GM18868 (cell line): Measurements from ENCODE around the gene COLGALT1.
"Not testable (repeated sequence)": the region's sequence is repeated elsewhere in the genome, so short reads cannot be mapped to it uniquely, and the experiment has no call there.

Source experiments
- ATAC-seq: cut with Tn5 transposase; IDR thresholded peaks from one replicate; pipeline ENCODE4 v1.9.1; 2021; ENCODE audit warnings: mild to moderate bottlenecking, moderate library complexity; ENCODE audit not compliant: unreplicated experiment

COLGALT1 gene

DNA sequence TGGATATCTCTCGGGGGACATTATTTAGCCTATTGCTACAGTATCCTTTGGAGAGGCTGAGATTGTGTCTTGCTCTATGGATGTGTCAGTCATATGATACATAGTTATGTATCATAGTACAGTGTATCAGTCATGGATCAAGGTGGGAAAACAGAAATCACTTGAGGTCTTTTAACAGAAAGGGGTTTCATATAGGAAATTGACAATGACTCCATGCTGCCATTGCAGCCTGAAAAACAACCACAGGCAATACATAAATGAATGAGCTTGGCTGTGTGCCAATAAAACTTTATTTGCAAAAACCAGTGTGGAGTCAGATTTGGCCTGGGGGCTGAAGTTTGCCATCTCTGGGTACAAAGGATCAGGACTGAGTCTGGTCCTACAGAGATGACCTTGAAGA lies 35.4 kb downstream of the COLGALT1 start:
- no peak for ATAC-seq

DNA sequence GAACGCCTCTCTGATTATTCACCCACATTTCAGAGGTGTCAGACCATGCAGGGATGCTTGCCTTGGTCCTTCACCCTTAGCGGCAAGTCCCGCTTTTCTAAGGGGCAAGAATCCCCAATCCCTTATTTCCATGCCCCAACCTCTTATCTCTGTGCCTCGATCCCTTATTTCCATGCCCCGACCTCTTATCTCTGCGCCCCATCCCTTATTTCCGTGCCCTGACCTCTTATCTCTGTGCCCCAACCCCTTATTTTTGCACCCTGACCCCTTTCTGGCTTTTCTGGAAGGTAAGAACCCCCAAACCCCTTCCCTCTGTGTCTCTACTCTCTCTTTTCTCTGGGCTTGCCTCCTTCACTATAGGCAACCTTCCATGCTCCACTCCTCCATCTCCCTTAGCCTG lies 38.8 kb downstream of the COLGALT1 start:
- ATAC-seq: not testable (repeated sequence)

DNA sequence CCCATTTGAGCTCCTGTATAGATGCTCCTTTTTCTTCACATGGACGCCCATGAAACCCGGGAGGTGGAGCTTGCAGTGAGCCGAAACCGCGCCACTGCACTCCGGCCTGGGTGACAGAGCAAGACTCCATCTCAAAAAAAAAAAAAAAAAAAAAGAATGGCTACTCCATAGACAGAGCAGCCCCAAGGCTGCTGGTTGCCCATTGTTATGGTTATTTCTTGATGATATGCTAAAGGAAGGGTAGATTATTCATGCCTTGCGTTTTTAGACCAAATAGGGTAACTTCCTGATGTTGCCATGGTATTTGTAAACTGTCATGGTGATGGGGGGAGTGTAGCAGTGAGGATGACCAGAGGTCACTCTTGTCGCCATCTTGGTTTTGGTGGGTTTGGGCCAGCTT lies 42.6 kb downstream of the COLGALT1 start:
- ATAC-seq: not testable (repeated sequence)

DNA sequence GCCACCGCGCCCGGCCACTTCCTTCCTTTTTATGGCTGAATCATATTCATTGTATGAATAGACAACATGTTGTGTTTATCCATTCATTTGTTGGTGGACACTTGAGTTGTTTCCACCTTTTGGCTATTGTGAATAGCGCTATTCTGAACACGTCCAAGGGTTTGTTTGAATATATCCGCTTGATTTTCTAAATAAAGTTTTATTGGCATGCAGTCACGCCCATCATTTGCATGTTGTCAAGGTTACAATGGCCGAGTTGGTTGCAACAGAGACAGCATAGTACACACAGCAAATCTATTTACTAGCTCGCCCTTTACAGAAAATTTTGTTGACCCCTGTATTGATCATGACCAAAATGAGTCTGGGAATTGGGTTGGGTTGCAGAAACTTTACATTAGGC lies 43.5 kb downstream of the COLGALT1 start:
- ATAC-seq: no peak

DNA sequence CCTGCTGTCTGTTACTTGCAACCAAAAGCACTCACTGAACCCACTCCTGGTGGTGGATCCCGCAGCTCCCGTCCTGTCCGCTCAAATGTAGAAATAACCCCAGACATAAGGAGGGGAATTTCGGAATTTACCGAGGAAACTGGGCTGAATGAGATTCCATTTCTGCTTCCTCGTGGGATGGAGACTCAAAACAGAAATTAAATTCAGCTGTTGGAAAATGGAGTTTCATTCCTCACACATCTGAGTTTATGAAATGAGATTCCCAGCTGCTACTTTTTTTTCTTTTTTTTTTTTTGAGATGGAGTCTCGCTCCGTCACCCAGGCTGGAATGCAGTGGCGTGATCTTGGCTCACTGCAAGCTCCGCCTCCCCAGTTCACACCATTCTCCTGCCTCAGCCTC lies 44.3 kb downstream of the COLGALT1 start:
- ATAC-seq: no peak

DNA sequence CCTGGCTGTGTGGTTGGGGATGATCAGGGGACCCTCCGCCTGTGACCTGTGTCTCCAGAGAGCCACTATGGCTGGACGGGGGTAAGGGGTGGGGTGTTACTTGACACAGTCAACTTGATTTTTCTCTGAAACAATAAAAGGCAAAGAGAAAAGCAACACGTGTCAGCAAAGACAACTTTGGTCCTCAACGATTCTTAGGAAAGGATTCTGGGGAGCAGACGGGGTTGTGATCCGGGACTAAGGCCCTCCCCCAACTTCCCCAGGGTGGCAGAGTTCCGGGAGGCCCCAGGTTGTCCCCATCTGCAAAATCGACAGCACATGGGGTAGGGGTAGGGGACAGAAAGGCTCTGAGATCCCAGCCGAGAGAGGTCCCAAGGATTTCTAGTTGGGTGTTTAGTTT lies 46.2 kb downstream of the COLGALT1 start:
- no peak for ATAC-seq

DNA sequence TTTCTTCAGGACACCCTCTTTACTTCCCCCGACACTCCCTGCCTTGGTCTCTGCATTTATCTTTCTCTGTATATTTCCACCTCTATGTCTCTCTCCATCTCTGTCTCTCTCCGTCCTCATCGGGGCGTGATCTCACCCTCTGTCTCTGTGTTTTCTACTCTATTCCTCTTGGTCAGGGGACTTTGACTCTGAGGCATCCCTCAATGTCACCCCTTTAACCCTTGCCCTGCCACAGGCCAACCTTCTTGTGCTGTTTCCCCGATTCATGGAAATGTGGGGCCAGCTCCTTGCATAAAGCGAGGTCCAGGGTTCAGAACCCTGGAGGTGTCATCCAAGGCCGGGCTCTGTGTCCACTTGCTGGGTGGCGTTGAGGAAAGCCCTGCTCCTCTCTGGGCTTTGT lies 46.8 kb downstream of the COLGALT1 start:
- ATAC-seq: no peak

DNA sequence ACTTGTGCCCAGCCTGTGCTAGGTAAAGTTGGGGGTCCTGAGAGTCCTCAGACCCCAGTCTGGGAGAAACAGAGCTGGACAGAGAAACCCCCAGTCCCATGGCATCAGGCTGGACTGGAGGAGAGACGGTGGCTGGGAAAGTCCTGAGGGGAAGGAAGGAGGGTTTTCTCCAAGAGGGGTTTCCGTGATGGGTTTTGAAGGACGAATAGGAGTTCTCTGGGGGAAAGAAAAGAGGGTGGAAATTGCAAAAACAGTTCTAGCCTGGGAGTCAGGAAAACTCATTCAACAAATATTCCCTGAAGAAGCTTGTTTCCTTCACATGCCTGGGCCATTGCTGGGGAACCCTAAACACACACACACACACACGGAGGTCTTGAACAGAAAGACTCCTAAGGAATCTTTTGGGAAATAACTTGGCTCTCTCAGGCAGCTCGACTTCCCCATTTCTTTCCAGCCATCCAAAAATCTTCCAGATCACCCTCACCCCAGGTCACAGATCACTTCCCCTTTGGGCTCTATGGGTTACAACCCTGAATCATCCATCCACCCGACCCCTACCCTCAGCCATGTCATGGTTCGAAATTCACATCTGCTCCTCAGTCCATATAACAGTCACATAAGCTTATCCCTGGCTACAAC lies 47.5 kb downstream of the COLGALT1 start:
- no peak for ATAC-seq

DNA sequence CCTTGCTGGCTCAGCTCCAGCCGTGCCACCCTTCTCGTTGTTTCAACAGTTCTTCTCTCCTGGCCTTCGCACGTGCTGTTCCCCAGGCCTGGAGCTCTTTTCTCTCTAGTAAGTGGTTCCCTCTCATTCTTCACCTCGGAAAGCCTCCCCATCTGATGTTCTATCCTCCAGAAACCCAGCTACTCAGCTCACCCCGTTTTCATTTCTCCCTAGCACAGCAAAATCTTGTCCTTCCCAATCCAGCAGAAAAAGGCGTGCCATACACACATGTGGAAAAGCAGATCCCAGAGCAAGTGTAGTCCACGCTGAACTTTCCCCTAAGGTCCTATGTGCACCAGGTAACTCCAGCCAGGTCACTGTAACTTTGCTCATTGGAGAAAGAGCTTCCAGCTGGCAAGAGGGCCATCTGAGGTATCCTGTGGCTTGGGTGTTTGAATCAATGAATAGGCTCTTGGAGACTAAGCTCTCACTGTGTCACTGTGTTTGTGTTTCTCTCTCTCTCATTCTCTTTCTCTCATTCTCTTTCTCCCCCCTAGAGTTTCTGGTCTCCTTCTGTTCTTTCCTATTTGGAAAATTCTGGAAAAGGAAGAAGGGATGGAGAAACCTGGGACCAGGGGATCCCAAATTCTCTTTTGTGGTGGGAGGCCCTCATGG lies 49.0 kb downstream of the COLGALT1 start:
- ATAC-seq: no peak

DNA sequence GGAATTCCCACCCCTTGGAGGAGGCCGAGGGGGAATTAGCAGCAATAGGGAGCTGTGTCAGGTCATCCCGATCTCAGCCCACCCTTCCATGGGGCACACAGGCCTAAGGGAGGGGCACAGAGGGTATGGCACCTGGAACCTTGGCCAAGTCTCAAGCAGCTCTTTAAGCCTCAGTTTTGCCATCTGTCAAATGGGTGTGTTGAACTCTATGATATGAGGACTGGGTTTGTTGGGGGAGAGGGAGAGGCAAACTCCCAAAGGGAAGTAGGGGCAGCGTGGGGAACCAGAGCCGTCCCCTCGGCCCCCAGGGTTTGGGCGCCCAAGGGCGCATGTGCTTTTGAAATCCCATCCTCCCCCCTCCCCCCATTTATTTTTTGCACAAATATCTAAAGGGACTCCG lies 49.7 kb downstream of the COLGALT1 start:
- no peak for ATAC-seq

DNA sequence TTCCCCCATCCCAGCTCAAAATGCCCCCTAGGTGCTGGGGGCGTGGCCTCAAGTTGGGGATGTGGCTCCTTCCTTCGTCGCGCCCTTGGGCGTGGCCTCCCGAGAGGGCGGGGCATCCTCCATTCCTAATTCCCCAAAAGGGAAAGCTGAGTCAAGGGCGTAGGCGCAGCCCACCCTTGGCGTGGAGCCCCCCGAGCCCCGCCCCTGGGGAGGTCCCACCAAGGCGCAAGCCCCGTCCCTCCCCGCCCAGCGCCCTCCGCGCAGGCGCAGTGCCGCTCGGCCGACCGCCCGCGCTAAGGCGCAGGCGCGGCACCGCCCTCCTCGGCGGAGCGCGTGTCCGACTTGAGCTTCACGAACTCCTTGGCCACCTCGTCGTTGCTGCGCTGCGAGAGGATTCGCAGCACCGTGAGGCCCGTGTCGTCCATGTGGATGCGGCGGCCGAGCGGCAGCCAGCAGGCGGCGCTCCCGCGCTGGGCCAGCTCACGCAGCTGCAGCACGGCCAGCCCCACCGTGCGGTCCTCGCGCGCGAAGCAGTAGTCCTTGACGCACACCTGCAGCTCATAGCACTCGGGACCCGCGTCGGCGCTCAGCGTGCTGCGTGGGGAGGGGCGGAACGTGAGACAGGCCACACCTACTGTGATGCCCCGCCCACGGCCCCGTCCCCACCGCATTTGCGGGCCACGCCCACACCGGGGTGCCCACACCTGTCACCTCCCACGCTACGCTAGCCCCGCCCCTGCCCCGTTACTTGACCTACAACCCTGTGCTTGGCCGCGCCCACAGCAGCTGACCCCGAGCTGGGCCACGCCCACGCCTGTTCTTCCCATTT lies 50.5 kb downstream of the COLGALT1 start:
- peak; percentile 74 for ATAC-seq

DNA sequence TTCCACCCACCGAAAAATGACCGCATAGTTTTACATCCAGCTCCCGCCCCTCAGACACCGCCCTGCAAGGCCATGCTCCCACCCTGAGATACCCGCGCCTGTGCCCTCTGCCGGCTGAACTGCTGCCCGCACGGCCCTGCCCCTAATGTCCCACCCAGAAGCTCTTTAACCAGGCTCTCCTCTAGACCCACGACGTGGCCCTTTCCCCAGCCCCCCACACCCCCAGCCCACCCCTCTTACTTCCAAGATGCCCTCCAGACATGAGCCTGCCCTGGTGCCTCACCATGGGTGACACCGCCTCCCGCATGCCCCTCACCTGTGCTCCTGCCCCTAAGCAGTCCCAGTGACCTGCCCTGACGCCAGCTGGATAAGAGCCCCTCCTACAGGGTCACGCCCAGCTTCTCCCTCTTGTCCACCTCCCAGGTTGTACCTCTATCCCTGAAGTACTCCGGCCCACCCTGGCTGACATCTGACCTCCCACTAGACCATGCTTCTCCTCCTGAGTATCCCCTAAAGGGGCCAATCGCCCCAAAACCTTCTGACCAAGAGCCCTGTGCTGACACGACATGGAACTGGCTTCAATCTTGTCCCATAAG lies 51.2 kb downstream of the COLGALT1 start:
- ATAC-seq: no peak

DNA sequence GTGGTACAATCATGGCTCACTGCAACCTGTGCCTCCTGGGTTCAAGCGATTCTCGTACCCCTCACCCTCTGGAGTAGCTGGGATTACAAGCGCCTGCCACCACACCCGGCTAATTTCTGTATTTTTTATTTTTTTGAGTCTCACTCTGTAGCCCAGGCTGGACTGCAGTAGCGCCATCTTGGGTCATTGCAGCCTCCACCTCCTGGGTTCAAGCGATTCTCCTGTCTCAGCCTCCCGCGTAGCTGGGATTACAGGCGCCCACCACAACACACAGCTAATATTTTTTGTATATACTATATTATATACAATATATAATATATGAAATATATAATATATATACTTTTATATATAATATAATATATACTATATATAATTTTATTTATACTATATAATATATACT lies 52.5 kb downstream of the COLGALT1 start:
- no peak for ATAC-seq

DNA sequence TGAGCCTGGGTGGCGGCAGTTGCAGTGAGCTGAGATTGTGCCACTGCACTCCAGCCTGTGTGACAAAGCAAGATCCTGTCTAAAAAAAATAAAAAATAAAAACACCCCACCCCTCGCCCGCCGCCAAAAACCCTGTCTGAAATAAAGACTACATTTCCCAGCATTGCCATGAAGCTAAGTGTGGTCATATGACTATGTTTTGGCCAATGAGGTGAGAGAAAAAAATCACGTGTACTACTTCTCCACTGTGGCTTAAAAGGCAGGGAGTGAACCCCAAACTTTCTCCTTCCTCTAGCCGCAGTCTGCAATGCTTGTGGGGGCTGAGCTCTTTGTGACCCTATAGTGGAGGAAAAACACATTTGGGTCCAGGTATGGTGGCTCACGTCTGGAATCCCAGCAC lies 54.9 kb downstream of the COLGALT1 start:
- ATAC-seq: no peak

DNA sequence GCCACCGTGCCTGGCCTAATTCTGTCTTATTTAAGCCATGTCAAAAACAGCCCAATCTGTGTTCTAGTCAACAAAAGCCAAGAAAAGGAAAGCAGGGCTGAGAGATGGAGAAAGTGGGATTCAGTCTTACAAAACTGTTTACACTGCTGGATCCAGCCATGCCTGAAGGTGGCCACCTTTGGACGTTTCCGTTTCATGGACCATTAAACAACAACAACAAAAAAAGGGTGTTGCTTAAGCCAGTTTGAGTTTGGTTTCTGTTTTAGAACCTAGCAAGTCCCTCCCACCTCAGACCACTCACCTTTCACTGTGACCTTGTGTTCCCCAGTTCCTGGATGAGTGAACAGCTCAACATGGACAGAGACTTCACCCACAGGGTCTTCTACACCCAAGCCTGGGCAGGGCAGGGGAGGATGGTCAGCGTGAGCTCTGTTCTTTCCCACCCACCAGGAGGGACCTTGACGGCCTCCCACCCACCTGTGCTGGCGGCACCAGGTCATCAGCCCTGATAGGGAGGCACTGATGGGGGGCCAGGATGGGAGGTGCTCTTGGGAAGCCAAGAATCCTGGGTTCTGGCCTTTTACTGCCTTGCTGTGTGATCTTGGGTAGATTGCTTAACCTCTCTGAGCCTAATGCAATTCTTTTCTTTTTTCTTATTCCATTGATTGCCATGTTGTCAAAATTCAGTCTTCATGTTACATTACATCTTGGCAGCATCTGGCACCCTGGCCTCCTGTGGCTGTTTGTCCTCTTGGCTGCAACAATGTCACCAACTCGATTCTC lies 56.2 kb downstream of the COLGALT1 start:
- ATAC-seq: no peak

DNA sequence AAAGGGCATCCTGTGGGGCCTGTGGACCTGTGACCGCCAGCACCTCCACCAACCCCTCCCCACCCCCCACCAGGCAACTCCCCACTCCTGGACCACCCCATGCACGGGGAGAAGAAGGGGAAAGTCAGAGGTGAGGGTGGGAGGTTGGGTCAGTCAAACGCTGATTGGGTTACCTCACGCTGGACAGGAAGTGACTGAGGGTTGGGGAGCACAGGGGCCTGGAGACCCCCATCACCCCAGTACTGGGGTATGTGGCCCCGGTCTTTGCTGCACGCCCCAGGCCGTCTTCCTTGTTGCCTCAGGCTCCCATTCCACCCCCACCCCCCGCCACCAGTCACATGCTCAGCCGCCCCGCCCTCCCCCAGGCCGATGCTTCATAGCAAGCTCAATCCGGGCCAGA lies 59.0 kb downstream of the COLGALT1 start:
- ATAC-seq: no peak

DNA sequence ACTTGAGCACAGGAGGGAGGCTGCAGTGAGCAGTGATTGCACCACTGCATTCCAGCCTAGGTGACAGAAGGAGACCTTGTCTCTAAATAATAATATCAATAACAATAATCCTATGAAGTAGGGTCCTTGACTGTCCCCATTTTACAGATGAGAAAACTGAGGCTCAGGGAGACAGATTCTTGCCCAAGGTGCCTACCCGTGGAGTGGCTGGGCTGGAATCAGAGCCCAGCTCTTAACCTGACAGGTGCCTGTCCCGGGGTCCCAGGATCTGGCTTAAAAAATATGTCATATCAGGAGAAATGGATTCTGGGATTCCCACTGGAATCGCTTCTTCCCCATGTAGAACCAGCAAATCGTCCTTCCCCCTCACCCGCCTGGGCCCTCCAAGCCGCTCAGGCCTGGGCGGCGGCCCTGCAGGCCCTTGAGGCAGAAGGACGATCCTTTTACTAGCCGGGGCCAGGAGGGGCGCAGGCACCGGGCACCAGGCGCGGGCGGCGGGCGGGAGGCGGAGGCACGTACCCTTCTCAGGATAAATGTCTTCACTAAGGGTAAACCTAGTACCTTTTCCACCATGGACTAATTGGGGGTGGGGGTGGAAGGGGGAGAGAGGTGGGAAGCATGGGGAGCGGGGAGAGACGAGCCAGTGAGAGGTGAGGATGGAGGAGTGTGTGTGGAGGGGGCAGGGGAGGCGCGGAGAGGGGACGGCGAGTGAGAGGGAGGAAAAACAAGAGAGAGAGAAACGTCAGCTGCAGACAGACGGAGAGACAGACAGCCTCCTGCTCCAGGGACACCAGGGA lies 60.6 kb downstream of the COLGALT1 start:
- ATAC-seq: no peak

DNA sequence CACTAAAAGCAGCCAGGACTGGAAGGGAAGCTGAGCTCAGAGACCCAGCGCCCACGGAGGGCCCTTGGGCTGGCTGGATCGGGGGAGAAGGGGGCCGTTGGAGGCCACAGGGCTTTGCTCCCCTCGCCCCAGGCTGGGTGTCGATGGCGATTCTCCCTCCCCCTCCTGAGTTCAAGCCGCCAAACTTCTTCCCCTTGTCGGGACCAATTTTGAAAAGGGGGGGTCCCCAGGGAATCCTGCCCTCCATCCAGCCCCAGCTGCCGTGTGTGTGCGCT lies 61.2 kb downstream of the COLGALT1 start:
- no peak for ATAC-seq

DNA sequence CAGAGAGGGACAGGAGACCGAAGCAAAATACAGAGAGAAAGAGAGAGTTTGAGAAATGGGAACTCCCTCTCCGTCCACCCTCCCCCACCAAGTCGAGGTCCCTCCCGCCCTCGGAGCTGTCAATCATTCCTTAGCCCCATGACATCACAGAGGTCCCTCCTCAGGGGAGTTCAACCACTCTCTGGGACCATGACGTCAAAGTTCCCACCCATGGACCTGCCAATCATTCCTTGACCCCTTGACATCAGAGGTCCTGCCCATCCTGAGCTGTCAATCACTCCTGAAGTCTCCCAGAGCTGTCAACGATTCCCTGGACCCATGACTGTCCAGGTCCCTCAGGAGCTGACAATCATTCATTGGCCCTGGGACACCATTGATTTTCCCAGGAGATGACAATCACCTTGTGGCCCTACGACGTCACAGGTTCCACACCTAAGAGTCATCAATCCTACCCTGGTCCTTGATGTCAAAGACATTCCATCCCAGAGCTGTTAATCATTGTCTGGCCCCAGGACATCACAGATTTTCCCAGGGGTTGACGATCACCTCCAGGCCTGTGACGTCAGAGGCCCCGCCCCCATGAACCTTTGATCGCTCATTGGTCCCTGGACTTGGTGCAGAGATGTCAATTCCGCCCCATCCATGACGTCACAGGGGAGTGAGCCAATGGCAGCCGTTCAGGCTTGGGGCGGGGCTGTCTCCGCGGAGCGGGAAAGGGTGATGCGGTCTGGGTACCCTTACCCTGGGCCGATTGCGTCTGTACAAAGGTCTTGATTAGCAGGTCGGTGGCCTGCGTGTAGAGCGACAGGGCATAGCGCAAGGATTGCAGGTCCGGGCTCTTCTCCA lies 61.7 kb downstream of the COLGALT1 start:
- ATAC-seq: no peak

DNA sequence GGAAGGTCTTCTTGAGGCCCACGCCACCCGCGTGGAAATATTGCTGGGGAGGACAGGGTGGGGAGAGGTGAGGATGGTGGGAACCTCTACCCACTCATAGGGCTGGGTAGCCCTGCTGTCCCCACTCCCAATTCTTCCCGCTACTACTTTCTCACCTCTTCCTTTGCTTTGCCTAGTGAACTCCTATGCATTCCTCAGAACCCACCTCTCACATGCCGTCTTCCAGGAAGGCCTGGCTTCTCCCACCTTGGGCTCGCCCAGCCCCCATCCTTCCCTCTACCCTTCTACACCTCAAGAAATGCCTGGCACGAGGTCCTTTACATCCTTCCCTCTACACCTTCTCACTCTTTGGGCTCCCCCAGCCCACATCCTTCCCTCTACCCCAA lies 62.4 kb downstream of the COLGALT1 start:
- no peak for ATAC-seq
